Measurements from ENCODE around the gene ARL17B. TPM values are rescaled to one million over a fixed set of nuclear protein-coding genes. Genes with fewer than 3 reads are reported as not detected.
"Not testable (repeated sequence)": the region's sequence is repeated elsewhere in the genome, so short reads cannot be mapped to it uniquely, and the experiment has no call there.

The ARL17B gene
- total RNA-seq, 2 experiments from 2014 or later = 15.5 to 29.7 TPM

GRCh38 chr17:46294831-46295230, 66.7 kb downstream of the ARL17B start, which contains the start of gene LRRC37A:
LRRC37A (plus strand) TSS chr17:46295131; CDS start chr17:46295134, 3 bp downstream.
- intact Hi-C loops (cut with micrococcal nuclease; ENCODE audit: unreplicated experiment); BruUV-seq (replicated peaks): not testable (repeated sequence)

GRCh38 chr17:46291618-46292017, 69.9 kb downstream of the ARL17B start:
- H4K20me1 ChIP-seq (ENCODE audit: insufficient read depth, low read length); intact Hi-C loops (cut with micrococcal nuclease; ENCODE audit: unreplicated experiment); H3K9me3 ChIP-seq (ENCODE audit: low read length); H3K9me2 ChIP-seq (ENCODE audit: insufficient read depth, low read length); H3K79me2 ChIP-seq (ENCODE audit: insufficient read depth, low read depth, low read length); POLR2A ChIA-PET; CTCF ChIA-PET (ENCODE audit: unreplicated experiment); DNase-seq (ENCODE audit: low spot score); H3K36me3 ChIP-seq (ENCODE audit: insufficient read depth, low read length); BruUV-seq (replicated peaks): not testable (repeated sequence)
- peak overlapping the region; percentile 58 for H3K4me3 ChIP-seq (ENCODE audit: low read depth, low read length, poor library complexity, severe bottlenecking)
- peak overlapping the region; percentile 96 for H3K4me2 ChIP-seq (ENCODE audit: low read length)
- peak overlapping the region; percentile 80; the same call in 1 of the 2 replicates for H2AFZ ChIP-seq (ENCODE audit: low read length)
- H3K27ac ChIP-seq (ENCODE audit: low read depth, low read length, poor library complexity, severe bottlenecking) = peak overlapping the region; percentile 99
- H3K4me1 ChIP-seq (ENCODE audit: insufficient read depth, low read length, poor library complexity, severe bottlenecking) = peaks cover 35% of the 10 kb centered on the region

More at GRCh38 chr17:46294831-46295230, 66.7 kb downstream of the ARL17B start, which contains the start of gene LRRC37A:
- peaks cover 21% of the 10 kb centered on the region for H3K4me1 ChIP-seq (ENCODE audit: insufficient read depth, low read length, poor library complexity, severe bottlenecking)
- H4K20me1 ChIP-seq (ENCODE audit: insufficient read depth, low read length); H3K36me3 ChIP-seq (ENCODE audit: insufficient read depth, low read length); H3K9me2 ChIP-seq (ENCODE audit: insufficient read depth, low read length); CTCF ChIA-PET (ENCODE audit: unreplicated experiment); H2AFZ ChIP-seq (ENCODE audit: low read length); POLR2A ChIA-PET; H3K4me2 ChIP-seq (ENCODE audit: low read length); H3K27ac ChIP-seq (ENCODE audit: low read depth, low read length, poor library complexity, severe bottlenecking); H3K79me2 ChIP-seq (ENCODE audit: insufficient read depth, low read depth, low read length); H3K4me3 ChIP-seq (ENCODE audit: low read depth, low read length, poor library complexity, severe bottlenecking); DNase-seq (ENCODE audit: low spot score); H3K9me3 ChIP-seq (ENCODE audit: low read length): not testable (repeated sequence)

DNA sequence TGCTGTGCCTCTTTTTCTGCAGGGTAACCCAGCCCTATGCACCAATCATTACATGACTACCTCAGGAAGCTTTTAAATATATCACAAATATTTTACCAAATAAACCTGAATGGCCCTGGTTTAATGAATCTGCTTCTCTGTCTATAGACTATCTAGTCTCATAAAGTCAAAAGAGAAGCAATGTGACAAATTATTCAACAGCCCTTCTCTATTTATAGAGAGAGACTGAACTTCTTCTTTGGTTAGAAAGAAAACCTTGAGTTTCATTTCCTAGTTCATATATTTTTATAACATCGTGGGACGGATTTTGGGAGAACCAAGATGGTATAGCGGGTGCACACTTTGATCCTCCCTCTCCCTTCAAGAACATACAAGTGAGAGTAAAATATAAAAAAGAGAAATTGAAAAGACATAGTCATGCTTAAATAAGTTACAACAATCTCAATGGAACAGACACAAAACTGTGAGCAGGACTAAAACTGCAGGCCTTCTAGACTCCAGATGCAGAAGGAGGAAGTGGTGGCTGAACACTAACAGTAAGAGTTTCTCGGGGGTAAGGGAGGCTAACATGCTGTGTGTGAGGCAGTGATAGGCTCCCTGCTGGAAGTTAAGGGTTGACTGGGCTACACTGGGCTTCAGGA, 70.5 kb downstream of the ARL17B start:
- H3K27ac ChIP-seq (ENCODE audit: low read depth, low read length, poor library complexity, severe bottlenecking) = peak overlapping the region; percentile 99

GRCh38 chr17:46287587-46287986, 74.0 kb downstream of the ARL17B start:
- H3K4me3 ChIP-seq (ENCODE audit: low read depth, low read length, poor library complexity, severe bottlenecking); H3K79me2 ChIP-seq (ENCODE audit: insufficient read depth, low read depth, low read length); intact Hi-C loops (cut with micrococcal nuclease; ENCODE audit: unreplicated experiment); H3K9me3 ChIP-seq (ENCODE audit: low read length); CTCF ChIA-PET (ENCODE audit: unreplicated experiment); H4K20me1 ChIP-seq (ENCODE audit: insufficient read depth, low read length); H3K4me2 ChIP-seq (ENCODE audit: low read length); H2AFZ ChIP-seq (ENCODE audit: low read length); H3K27ac ChIP-seq (ENCODE audit: low read depth, low read length, poor library complexity, severe bottlenecking); H3K9me2 ChIP-seq (ENCODE audit: insufficient read depth, low read length); BruUV-seq (replicated peaks); H3K36me3 ChIP-seq (ENCODE audit: insufficient read depth, low read length); DNase-seq (ENCODE audit: low spot score): not testable (repeated sequence)
- POLR2A ChIA-PET = interaction anchor here (0.7 kb wide), 1 partner anchor 84 kb away, joined by 3 read pairs; no protein-coding TSS in a partner anchor
- peaks cover 40% of the 10 kb centered on the region for H3K4me1 ChIP-seq (ENCODE audit: insufficient read depth, low read length, poor library complexity, severe bottlenecking)

More for the DNA sequence above, 70.5 kb downstream of the ARL17B start:
- H3K79me2 ChIP-seq (ENCODE audit: insufficient read depth, low read depth, low read length); intact Hi-C loops (cut with micrococcal nuclease; ENCODE audit: unreplicated experiment); H3K36me3 ChIP-seq (ENCODE audit: insufficient read depth, low read length); CTCF ChIA-PET (ENCODE audit: unreplicated experiment); H3K9me3 ChIP-seq (ENCODE audit: low read length); H3K9me2 ChIP-seq (ENCODE audit: insufficient read depth, low read length); H4K20me1 ChIP-seq (ENCODE audit: insufficient read depth, low read length); POLR2A ChIA-PET: not testable (repeated sequence)
- Histone ChIP-seq H3K4me3 (ENCODE audit: low read depth, low read length, poor library complexity, severe bottlenecking) (peak overlapping the region; percentile 58), H3K4me2 (ENCODE audit: low read length) (peak overlapping the region; percentile 96), H2AFZ (ENCODE audit: low read length) (peak overlapping the region; percentile 80), H3K4me1 (ENCODE audit: insufficient read depth, low read length, poor library complexity, severe bottlenecking) (peaks cover 40% of the 10 kb centered on the region)
- peak; percentile 88 for DNase-seq (ENCODE audit: low spot score)
- TSS peak; percentile 37 for BruUV-seq (replicated peaks)

All from OCI-LY7 (cell line).